GM19025 (cell line): Measurements from ENCODE around the gene SEPTIN12.
"Not testable (repeated sequence)": the region's sequence is repeated elsewhere in the genome, so short reads cannot be mapped to it uniquely, and the experiment has no call there.

Experiments
- ATAC-seq: cut with Tn5 transposase; IDR thresholded peaks from one replicate; pipeline ENCODE4 v1.9.1; 2021; ENCODE audit warnings: mild to moderate bottlenecking, low read depth, moderate library complexity; ENCODE audit not compliant: unreplicated experiment

The SEPTIN12 gene

GRCh38 chr16:4763791-4764190 lies 24.4 kb downstream of the SEPTIN12 start:
- ATAC-seq = no peak

DNA sequence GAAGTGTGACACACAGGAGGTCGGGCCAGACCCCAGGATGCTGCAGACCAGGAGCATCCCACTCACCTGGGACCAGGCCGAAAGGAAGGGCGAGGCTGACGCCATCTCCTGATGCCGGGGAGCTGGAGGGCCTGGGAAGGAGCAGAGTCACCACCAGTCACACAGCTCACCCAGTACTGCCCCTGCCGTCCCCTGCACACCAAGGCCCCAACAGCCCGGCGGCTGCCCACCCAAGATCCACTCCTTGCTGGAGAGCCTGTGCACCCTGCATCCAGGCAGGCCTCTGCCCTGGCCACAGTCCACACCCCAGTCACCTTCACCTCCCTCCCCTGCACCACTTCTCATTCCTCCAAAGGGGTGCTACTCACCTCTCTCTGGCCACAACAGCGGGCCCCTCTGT lies 25.9 kb downstream of the SEPTIN12 start:
- no peak for ATAC-seq

- no peak for ATAC-seq
Observed at GRCh38 chr16:4760221-4760910, 27.8 kb downstream of the SEPTIN12 start.

DNA sequence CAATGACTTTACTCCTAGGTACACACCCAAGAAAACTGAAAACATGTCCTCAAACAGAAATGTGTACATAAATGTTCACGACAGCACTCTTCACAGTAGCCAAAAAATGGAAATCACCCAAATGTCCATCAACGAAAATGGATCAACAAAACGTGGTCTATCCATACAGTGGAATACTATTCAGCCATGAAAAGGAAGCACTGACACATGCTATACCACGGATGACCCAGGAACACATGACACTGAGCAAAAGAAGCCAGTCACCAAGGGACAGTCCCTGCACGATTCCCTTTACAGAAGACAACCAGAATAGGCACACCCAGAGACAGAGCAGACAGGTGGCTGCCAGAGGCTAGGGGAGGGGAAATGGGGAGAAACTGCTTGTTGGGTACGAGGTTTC lies 32.5 kb downstream of the SEPTIN12 start:
- ATAC-seq = no peak

DNA sequence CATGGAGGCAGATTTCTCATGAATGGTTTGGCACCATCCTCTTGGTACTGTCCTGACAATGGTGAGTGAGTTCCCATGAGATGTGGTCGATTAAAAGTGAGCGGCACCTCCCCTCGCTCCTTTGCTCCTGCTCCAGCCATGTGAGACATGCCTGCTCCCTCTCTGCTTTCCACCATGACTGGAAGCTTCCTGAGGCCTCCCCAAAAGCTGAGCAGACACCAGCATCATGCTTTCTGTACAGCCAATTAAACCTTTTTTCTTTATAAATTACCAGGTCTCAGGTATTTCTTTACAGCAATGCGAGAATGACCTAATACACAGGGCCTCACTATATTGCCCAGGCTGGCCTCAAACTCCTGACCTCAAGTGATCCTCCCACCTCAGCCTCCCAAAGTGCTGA lies 33.3 kb downstream of the SEPTIN12 start:
- ATAC-seq = no peak

- ATAC-seq = no peak
Observed at GRCh38 chr16:4753227-4753626, 34.9 kb downstream of the SEPTIN12 start.

- ATAC-seq = no peak
Observed at GRCh38 chr16:4752351-4753100, 35.6 kb downstream of the SEPTIN12 start.

DNA sequence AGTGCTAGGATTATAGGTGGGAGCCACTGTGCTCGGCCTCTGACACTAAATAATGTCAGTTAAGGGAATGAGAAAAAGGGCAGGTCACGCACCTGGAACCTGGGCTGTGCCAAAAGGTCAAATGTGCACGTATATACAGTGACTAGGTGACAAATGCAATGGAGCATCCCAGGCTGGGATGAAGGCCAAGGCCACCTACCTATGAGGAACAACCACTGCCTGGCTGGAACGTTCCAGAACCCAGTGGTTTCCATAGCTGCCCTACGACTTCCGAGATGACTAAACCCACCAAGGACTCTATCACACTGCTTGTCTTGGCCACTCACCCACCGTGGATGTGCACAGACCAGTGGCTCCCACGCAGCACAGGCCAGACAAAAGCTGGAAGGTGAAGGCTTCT lies 37.2 kb downstream of the SEPTIN12 start:
- no peak for ATAC-seq

- ATAC-seq = no peak
Observed at GRCh38 chr16:4749700-4750257, 38.4 kb downstream of the SEPTIN12 start.

GRCh38 chr16:4748682-4749411 lies 39.3 kb downstream of the SEPTIN12 start:
- ATAC-seq = no peak

- no peak for ATAC-seq
Observed at GRCh38 chr16:4747906-4748681, 40.1 kb downstream of the SEPTIN12 start.

- no peak for ATAC-seq
Observed at GRCh38 chr16:4746991-4747574, 41.1 kb downstream of the SEPTIN12 start.

DNA sequence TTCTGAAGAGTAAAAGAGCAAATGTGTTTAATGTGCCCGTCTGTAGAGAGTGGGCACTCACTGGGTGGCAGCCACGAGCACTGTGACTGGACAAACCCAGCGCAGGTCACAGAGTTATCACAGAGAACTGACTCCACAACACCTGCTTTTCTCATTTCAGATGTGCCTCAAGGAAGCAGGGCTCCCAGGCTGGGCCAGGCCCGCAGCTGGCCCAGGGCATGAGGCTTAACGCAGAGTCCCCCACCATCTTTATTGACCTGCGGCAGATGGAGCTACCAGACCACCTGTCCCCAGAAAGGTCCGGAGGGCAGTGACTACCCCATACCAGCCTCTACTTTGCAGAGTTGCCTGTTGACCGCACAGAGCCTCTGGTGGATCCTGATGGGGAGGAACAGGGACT lies 41.9 kb downstream of the SEPTIN12 start:
- ATAC-seq = no peak

DNA sequence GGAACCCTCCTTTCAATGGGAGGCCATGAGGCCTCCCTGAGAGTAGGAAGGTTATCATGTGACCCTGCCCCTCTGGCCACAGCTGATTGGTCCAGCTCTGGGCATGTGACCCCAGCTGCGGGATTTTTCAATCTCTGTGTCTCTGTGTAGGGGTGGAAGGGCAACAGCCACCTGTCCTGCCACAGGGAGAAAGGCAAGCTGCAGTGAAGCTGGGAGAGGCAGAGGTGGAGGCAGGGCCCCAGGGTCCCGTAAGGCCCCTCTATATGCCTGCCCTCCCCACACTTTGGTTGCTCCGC lies 42.9 kb downstream of the SEPTIN12 start:
- no peak for ATAC-seq

- no peak for ATAC-seq
Observed at GRCh38 chr16:4744555-4745273, 43.4 kb downstream of the SEPTIN12 start.

DNA sequence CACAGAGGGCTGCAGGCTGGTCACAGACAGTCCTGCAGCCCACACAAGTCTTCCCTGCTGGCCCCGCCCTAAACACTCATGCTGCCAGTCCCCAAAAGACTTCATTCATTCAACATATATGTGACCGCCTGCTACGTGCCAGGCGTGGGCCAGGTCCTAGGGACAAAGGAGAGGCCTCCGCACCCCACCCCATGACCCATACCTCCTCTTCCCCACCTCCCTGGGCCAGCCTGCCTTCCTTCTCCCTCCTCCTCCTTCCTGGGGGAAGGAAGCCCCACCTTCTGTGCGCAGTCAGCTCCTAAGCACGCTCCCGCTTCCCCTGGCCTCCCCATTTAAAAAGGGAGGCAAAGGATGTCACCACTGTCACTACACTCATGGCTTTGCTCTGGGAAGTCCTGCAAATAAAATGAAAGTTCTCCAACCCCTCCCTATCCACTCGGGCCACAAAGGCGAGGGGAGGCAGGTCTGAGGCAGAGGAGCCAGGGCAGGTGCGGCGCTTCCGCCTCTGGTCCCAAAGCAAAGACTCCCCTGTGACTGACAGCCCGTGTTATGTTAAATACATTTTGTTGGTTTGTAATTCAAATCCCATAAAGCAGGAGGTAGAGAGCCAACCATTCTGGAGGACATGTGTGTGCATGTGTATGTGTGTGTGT lies 44.8 kb downstream of the SEPTIN12 start:
- ATAC-seq = no peak

DNA sequence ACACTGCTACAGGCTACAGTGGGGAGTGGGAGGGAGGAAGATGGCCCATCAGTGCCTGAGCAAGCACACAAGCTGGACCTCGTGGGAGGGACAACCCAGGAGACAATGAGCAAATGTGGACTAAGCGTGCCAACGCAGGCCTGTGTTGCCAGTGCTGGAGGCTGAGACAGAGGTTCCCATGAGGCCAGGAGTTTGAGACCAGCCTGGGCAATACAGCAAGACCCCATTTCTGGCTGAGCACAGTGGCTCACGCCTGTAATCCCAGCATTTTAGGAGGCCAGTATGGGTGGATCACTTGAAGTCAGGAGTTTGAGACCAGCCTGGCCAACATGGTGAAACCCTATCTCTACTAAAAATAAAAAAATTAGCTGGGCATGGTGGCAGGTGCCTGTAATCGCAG lies 49.8 kb downstream of the SEPTIN12 start:
- not testable (repeated sequence) for ATAC-seq

DNA sequence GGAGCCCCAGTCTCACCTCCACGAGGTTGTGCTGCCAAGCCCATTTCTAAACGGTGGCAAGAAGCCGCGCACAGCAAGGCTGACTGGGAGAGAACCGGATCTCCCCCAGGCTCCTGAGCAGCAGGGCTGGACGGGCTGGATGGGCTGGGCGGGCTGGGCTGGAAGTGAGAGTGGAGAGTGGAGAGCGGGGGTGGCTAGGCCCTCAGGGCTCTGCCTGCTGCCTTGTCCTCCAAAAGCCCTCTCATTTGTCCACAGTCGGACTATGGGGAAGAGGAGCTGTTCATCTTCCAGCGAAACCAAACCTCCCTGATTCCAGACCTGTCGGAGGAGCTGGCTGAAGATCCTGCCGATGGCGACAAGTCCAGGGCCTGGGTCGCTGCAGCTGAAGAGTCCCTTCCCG lies 50.6 kb downstream of the SEPTIN12 start:
- ATAC-seq = no peak

DNA sequence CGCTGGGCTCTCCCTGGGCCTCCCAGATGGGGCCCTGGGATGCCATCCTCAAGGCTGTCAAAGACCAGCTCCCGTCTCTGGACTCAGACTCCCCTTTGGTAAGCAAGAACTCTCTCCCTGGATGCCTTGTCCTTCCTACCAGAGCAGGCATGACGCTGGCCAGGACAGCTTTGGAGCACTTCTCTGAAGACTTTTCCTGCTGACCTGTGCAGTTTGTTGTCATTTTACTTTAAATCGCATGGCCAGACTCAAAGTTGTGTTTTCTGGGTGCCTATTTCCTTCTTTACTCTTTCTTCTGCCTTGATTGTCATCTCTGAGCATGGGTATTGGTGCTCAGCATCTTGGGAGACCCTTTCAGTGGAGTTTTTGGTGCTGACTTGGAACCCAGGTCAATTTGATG lies 51.6 kb downstream of the SEPTIN12 start:
- ATAC-seq = no peak
